SK-N-SH (cell line): ENCODE data around the gene CETN1. TPM values are rescaled to one million over a fixed set of nuclear protein-coding genes. Genes with fewer than 3 reads are reported as not detected.

Source experiments
- IRF3 ChIP-seq: fragments of 150-350 bp; IDR thresholded peaks from 2 replicates; pipeline ENCODE4 v1.6.1; 2016; ENCODE audit warnings: mild to moderate bottlenecking, low read depth, low read length
- polyA plus RNA-seq, 3 experiments: library from polyadenylated mRNA; depleted of rRNA; stranded (reverse); fragments of >200 nt; gene quantifications; 2 replicates each; pipeline ENCODE4 v1.2.3, GENCODE V29; 2012

The CETN1 gene
- polyA plus RNA-seq, 1 of the 3 experiments (the other 2 are of a cell fraction) = not detected

GRCh38 chr18:631560-631959 is 51.4 kb downstream of the CETN1 start (continued):
- TF ChIP-seq IRF3 = no peak

Other genes with a start within 250 kb of the CETN1 start
- gene COLEC12, start 79.7 kb upstream of the CETN1 start, polyA plus RNA-seq (2012; rRNA removed) = 28.1 and 41.2 TPM in 2 replicates
- 1.0 and 1.5 TPM in 2 replicates for gene CLUL1, start 16.6 kb downstream of the CETN1 start, polyA plus RNA-seq (2012; rRNA removed)
- 92.1 and 101 TPM in 2 replicates for gene TYMS, start 77.3 kb downstream of the CETN1 start, polyA plus RNA-seq (2012; rRNA removed)
- gene ENOSF1, start 132.2 kb downstream of the CETN1 start, polyA plus RNA-seq (2012; rRNA removed) = 23.3 and 25.9 TPM in 2 replicates
- gene YES1, start 231.9 kb downstream of the CETN1 start, polyA plus RNA-seq (2012; rRNA removed) = 6.7 and 7.9 TPM in 2 replicates